GM12872 (cell line): ENCODE data around the gene DESI2.

Source experiments
- CTCF ChIP-seq: IDR thresholded peaks from 3 replicates; pipeline ENCODE4 v1.5.1; 2011; ENCODE audit warnings: low read depth, mild to moderate bottlenecking, low read length, moderate library complexity; ENCODE audit not compliant: insufficient read depth

DESI2 gene

GRCh38 chr1:244700808-244701207 is 47.9 kb downstream of the DESI2 start:
- no peak for TF ChIP-seq CTCF

- TF ChIP-seq CTCF, result no peak
These were observed 49.7 kb downstream of the DESI2 start for GRCh38 chr1:244702620-244703019.

DNA sequence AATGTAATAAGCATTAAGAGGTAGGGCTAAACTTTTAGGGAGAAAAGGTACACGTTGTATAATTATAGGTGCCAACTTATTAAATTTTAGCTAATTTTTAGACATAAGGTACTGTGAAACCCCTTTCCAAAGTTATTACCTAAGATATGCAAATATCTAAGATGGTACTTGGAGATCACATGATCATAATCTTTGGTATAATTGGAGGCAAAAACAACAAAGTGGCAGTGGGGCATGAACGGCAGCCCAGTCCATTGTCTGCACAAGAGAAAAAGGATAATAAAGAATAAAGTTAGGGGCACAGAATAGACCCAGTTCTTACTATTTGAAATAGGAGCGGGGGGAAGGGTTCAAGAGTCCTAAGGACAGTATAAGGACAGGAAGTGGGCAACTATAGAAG is 51.2 kb downstream of the DESI2 start:
- TF ChIP-seq CTCF, result no peak

DNA sequence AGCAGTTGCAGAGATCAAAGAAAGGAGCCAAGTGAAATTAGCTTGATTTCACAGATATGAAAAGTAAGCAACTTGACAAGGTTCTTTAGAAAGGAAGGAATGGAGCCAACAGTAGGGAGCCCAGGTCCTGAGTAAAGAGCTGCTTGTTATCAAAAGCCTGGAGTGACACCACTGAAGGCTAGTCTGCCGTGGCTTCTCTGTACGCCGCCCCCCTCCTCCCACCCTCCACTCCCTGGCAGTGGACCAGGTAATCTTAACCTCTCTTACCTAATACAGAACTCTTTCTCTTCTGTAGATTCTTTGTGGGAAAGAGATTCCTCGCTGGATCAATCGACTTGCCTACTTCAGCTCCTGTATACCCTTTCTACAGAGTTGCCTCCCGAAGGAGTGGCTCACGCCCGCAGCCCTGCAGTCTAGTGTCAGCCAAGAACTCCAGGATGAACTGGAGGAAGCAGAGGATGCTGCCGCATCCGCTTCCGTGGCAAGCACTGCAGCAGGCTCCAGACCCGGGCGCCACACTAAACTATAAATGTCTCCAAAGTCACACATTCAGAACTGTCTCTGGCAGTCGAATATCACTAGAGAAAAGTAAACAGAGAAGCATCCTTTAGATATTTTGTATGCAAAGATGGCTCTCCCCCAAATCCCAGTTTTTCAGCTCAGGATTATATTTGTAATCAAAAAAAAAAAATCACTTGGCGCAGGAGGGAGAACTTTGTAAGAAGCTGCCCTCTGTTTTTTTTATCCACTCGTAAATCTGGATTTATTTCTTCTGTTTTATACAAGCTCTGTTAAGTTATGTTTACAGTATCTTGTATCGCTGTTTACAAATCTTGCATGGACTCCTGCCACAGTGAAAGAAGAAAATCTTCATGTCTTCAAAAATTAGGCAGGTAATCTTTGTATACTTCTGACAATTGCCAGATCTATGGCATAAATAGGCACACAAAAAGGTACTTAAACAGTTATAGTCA is 52.6 kb downstream of the DESI2 start:
- TF ChIP-seq CTCF, result no peak

DNA sequence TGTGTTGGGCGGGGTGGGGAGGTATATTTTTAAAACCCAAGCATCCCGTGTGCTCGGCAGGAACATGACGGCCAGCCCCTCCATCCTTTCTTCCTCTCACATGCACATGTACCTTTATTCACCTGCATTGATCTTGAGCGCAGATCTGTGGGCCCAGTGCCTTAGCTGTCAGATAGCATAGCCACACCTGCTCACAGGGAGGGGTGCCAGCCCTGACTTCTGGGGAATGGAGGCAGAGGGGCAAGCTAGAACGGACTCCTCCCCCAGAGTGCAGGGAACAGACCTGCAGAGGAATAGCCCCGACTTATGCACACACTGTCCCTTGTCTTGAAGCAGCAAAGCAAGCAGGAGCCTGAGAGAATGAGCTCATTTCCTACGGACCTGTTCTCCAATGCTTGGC is 56.1 kb downstream of the DESI2 start:
- no peak for TF ChIP-seq CTCF

DNA sequence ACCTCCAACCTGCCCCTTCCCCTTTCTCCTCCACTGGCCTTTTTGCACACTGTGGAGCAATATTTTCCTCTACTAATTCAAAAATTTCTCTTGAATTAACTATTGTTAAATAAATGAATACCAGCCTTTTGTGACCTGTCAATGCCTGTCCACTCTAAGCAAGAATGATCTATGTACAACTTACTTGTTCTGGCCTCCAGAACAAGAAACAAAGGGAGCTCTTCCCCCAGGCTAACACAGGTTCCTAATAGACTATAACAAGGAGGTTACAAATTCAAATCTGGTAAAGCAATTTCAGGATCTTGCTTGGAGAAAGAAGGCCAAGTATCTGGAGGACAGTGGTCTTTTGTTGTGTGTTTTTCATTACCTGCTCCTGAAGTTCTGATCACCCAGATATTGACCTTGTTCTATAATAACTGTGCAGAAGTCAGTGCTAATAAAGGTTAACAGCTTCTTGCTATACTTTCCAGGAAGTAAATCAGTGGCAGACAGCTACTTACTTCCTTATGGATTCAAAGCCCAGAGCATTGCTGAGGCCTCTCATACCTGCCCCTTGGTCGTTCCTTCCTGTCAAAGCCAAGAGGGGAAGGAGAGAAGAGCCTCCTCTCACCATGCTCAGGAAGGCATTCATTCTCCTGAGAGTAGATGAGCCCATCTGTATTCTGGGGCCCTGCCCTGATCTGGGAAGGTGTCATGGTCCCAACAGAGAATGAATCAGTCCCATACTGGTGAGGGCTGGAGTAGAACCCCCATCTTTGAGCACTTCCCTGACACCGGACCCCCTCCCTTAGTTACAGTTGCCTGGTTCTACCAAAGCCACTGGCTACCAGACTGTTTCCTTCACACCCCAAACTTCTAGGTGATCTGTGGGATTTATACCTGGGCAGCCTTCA is 56.8 kb downstream of the DESI2 start:
- no peak for TF ChIP-seq CTCF

DNA sequence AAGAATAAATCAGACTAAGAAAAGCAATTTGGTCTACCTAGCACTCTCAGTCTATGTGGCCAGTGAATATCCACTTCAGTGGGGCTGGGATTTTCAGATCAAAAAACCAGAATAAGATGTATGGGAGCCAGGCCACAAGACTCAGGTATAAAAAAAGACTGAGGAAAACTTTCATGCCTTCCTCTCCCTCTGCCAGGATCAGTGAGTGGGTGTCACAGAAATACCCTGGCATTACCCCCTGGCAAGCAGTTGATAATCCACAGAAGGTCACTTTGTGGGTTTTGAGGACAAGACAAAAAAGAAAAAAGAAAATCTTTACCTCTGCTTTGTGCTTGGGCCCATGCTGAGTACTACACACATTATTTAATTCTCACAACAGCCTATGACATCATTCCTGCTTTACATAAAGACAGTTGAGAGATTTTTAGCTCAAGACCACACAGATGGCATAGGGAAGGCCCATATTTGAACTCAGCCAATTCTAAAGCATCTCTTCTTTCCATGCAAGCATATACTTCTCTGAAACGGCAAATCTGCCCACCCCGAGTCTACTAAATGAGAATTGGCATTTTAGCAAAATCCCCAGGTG is 57.6 kb downstream of the DESI2 start:
- TF ChIP-seq CTCF, result no peak
